Heart right ventricle (tissue), 16 donors: ENCODE results near the gene NR5A2. TPM values are rescaled to one million over a fixed set of nuclear protein-coding genes. Genes with fewer than 3 reads are reported as not detected.

Experiments used
- ATAC-seq, 8 donors: fragments of 200-7000 bp; cut with Tn5 transposase; one replicate each; pipeline ENCODE4 v1.9.1; 2020; ENCODE audit warnings: mild to moderate bottlenecking in 8 of 8, moderate library complexity in 8 of 8, moderate number of reproducible peaks in 1 of 8
- DNase-seq, 2 donors: peaks; one replicate each; pipeline ENCODE4 v3.0.0-alpha.2; 2020
- H3K27ac ChIP-seq, 10 donors: fragments of 200-600 bp; sonication (generic) in 2 of 10; one replicate each; pipeline versions ENCODE4 v1.5.0 to v1.8.0; 2020 to 2022; ENCODE audit warnings: mild to moderate bottlenecking in 3 of 10
- H3K27me3 ChIP-seq, 7 donors: fragments of 200-600 bp; one replicate each; pipeline ENCODE4 v1.8.0; 2021 to 2022; ENCODE audit warnings: mild to moderate bottlenecking in 2 of 7
- H3K36me3 ChIP-seq, 9 donors: fragments of 200-600 bp; sonication (generic) in 1 of 9; one replicate each; pipeline versions ENCODE4 v1.5.0 to v1.8.0; 2020 to 2022; ENCODE audit warnings: mild to moderate bottlenecking in 2 of 9
- H3K4me1 ChIP-seq, 9 donors: fragments of 200-600 bp; sonication (generic) in 1 of 9; one replicate each; pipeline versions ENCODE4 v1.5.0 to v1.8.0; 2020 to 2022; ENCODE audit warnings: mild to moderate bottlenecking in 4 of 9
- H3K4me3 ChIP-seq, 10 donors: fragments of 200-600 bp; sonication (generic) in 2 of 10; one replicate each; pipeline versions ENCODE4 v1.5.0 to v1.8.0; 2020 to 2022; ENCODE audit warnings: mild to moderate bottlenecking in 7 of 10, moderate library complexity in 2 of 10
- H3K9me3 ChIP-seq, 11 donors: fragments of 200-600 bp in 10 of 11; sonication (generic) in 2 of 11; one replicate each; pipeline versions ENCODE4 v1.5.0 to v1.8.0; 2013 to 2022; ENCODE audit warnings: mild to moderate bottlenecking in 2 of 11, control low read depth in 1 of 11, moderate library complexity in 1 of 11
- WGBS, 2 donors: extraction: QIAGEN DNeasy Blood & Tissue Kit; methylation state at CpG; one replicate each; pipeline ENCODE4 v1.1.7; 2013; ENCODE audit warnings: inconsistent platforms in 1 of 2; 5-methylcytosine and 5-hydroxymethylcytosine counted together
- intact Hi-C, 10 donors: fragments of 100-400 bp; cut with DNase I; formaldehyde crosslinking; loops; one replicate each; pipeline versions ENCODE4 v1.11.1 to v1.14.2; 2022
- polyA plus RNA-seq, 2 donors: library from polyadenylated mRNA; stranded (reverse); fragments of 200-250 nt; gene quantifications; one replicate each; pipeline ENCODE4 v1.2.3, GENCODE V29; 2013
- total RNA-seq, 10 donors: library from RNA; stranded (reverse); fragmentation: NEBNext Ultra II Directional in 3 of 10; extraction: Animal tissue kit (Norgen Biotek cat#: 25700) in 3 of 10; gene quantifications; one replicate each; pipeline versions ENCODE4 v1.2.1 to v1.2.4, GENCODE V29; 2021 to 2023
- TF ChIP-seq, protein P1 (sequence below), 9 donors: fragments of 200-600 bp; sonication (generic) in 2 of 9; IDR thresholded peaks; one replicate each; pipeline versions ENCODE4 v1.5.0 to v1.8.0; 2021 to 2022; ENCODE audit warnings: antibody characterized with exemption in 9 of 9, mild to moderate bottlenecking in 5 of 9, moderate library complexity in 1 of 9
- donor health status: Arrhythmogenic right ventricular cardiomyopathy.
- donor health status: ischemic (EF 13 %, LVEDD 7.1; RV severe dilation, severe dysfunction).
- donor health status: healthy with polysubstance abuse.
- donor health status: DM: no; HTN: yes; CAD: no.
- donor health status: DM: no; HTN: no; CAD: no.
- donor health status: ischemic (EF 25% LVEDD 6.9; RV normal size, moderate dysfunction).
- donor health status: ischemic (EF 25% LVEDD 5.7; RV mildly dilated, moderate dysfunction).
- donor health status: healthy.
- donor health status: DM: yes; HTN: yes; CAD: no.
- donor health status: Ischemic cardiomyopathy.
- donor health status: ischemic (EF 35%, LVEDD 5.7; RV mildly dilated, moderate dysfunction).
- donor health status: nonischemic (EF 11% LVEDD 7.7; RV severe dilation, severe dysfunction).
- donor health status: DM: yes; HTN: yes; CAD: no.
- donor health status: PGD.
- donor health status: ischemic (EF 29% LVEDD 5.4; RV normal size, mild dysfunction).
- donor health status: nonischemic (EF 23%, LVEDD 6.1; RV moderate dilation, normal function).

Gene NR5A2
- total and polyA plus RNA-seq, 12 donors: 0.52 to 1.9 (median 1.3) TPM

- intact Hi-C loops: loop anchor here in 3 of 10 donors (10.0 kb wide), 2 partner anchors 172 to 352 kb away; no protein-coding TSS in a partner anchor
- no peaks in the 10 kb centered on the region for H3K27me3 ChIP-seq
- peaks cover 0 to 7% (median 0%) of the 10 kb centered on the region in 9 donors for H3K4me1 ChIP-seq
- H3K36me3 ChIP-seq: no peaks in the 10 kb centered on the region
- DNase-seq (no peak), ATAC-seq (no peak)
- H3K27ac ChIP-seq: no peak overlapping the region
- WGBS, 2 donors: 86 to 87% methylated on average over 2 of the region's 2 CpGs
- TF ChIP-seq, protein P1, sequence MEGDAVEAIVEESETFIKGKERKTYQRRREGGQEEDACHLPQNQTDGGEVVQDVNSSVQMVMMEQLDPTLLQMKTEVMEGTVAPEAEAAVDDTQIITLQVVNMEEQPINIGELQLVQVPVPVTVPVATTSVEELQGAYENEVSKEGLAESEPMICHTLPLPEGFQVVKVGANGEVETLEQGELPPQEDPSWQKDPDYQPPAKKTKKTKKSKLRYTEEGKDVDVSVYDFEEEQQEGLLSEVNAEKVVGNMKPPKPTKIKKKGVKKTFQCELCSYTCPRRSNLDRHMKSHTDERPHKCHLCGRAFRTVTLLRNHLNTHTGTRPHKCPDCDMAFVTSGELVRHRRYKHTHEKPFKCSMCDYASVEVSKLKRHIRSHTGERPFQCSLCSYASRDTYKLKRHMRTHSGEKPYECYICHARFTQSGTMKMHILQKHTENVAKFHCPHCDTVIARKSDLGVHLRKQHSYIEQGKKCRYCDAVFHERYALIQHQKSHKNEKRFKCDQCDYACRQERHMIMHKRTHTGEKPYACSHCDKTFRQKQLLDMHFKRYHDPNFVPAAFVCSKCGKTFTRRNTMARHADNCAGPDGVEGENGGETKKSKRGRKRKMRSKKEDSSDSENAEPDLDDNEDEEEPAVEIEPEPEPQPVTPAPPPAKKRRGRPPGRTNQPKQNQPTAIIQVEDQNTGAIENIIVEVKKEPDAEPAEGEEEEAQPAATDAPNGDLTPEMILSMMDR (IDR thresholded peaks at IDR 0.05): no peak
- H3K4me3 ChIP-seq: no peak overlapping the region
- no peaks in the 10 kb centered on the region for H3K9me3 ChIP-seq
Measured at GRCh38 chr1:200133123-200133522, 105.6 kb downstream of the NR5A2 start.

GRCh38 chr1:200134116-200134515, 106.6 kb downstream of the NR5A2 start:
- intact Hi-C loops: loop anchor here in 3 of 10 donors (10.0 kb wide), 2 partner anchors 171 to 351 kb away; no protein-coding TSS in a partner anchor

DNA sequence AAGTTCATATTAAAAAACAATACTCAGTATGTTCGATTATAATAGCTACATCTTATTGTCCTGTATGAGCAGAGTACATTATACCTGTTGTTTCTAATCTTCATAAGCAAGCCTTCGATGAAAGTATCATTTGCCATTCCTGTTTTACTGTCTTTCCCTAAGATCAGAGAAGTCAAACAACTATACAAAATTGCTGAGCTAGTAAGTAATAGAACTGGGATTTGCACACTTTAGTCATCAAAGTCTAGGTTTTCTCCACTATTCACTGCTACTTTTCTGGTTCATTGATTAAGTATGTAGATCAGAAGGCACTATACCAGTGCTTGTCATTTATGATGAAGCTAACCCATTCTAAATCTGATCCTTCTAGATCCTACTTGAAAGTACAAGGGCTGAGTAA, 108.9 kb downstream of the NR5A2 start:
- TF ChIP-seq, protein P1 (IDR thresholded peaks at IDR 0.05): no peak
- Histone ChIP-seq H3K27me3 (no peaks in the 10 kb centered on the region), H3K9me3 (no peaks in the 10 kb centered on the region), H3K4me1 (peaks cover 0 to 10% (median 0%) of the 10 kb centered on the region in 9 donors), H3K27ac (no peak overlapping the region), H3K36me3 (no peaks in the 10 kb centered on the region), H3K4me3 (no peak overlapping the region)
- ATAC-seq: no peak
- intact Hi-C loops: loop anchor here in 3 of 10 donors (10.0 kb wide), 2 partner anchors 168 to 348 kb away; no protein-coding TSS in a partner anchor
- 84 to 90% methylated on average over 2 of the region's 2 CpGs for WGBS, 2 donors
- DNase-seq: no peak

More at GRCh38 chr1:200134116-200134515, 106.6 kb downstream of the NR5A2 start:
- H3K27ac ChIP-seq: no peak overlapping the region
- H3K27me3 ChIP-seq: no peaks in the 10 kb centered on the region
- H3K9me3 ChIP-seq: no peaks in the 10 kb centered on the region
- 96% methylated on average over 2 of the region's 2 CpGs for WGBS, 2 donors
- no peak for ATAC-seq
- H3K36me3 ChIP-seq: no peaks in the 10 kb centered on the region
- TF ChIP-seq, protein P1 (IDR thresholded peaks at IDR 0.05): no peak
- H3K4me1 ChIP-seq: peaks cover 0 to 10% (median 0%) of the 10 kb centered on the region in 9 donors
- no peak for DNase-seq
- no peak overlapping the region for H3K4me3 ChIP-seq

DNA sequence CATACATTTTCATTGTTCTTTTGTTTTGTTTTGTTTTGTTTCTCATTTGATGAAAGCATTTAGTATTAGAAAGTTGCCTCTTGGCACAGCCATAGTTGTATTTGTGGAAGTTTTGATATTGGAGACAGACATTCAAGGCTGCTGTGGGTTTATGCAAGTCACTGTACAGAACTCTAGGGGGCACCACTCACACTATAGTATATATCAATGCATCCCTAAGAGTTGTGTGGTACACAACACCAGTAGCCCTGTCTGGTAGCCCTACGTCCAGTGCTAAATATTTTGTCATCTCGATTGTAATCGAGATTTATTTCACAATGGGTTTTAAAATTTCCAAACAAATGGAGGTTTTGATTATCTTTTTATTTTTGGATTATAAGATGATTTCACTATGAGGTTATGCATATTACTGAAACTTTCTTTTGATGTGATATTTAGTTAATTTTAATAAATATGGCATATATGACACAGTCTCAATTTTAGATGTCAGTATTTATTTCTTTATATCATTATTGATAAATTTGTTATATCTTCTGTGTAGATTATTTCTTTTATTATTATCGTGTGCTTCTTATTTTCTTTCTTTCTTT, 112.2 kb downstream of the NR5A2 start:
- Histone ChIP-seq H3K27ac (no peak overlapping the region), H3K4me3 (no peak overlapping the region), H3K36me3 (no peaks in the 10 kb centered on the region), H3K27me3 (no peaks in the 10 kb centered on the region), H3K4me1 (peaks cover 0 to 10% (median 0%) of the 10 kb centered on the region in 9 donors), H3K9me3 (no peaks in the 10 kb centered on the region)
- DNase-seq: peak in 1 of 2 donors; percentile 4
- intact Hi-C loops: loop anchor here in 4 of 10 donors (10.0 kb wide), 3 partner anchors 135 to 345 kb away; no protein-coding TSS in a partner anchor
- peak in 1 of 8 donors; percentile 55 for ATAC-seq
- TF ChIP-seq, protein P1 (IDR thresholded peaks at IDR 0.05): peak in 7 of 9 donors; percentile 40 to 70 (median 53)
- 78 to 82% methylated on average over 4 of the region's 4 CpGs for WGBS, 2 donors
